Measurements from ENCODE around the gene MYO1G.

Gene MYO1G

DNA sequence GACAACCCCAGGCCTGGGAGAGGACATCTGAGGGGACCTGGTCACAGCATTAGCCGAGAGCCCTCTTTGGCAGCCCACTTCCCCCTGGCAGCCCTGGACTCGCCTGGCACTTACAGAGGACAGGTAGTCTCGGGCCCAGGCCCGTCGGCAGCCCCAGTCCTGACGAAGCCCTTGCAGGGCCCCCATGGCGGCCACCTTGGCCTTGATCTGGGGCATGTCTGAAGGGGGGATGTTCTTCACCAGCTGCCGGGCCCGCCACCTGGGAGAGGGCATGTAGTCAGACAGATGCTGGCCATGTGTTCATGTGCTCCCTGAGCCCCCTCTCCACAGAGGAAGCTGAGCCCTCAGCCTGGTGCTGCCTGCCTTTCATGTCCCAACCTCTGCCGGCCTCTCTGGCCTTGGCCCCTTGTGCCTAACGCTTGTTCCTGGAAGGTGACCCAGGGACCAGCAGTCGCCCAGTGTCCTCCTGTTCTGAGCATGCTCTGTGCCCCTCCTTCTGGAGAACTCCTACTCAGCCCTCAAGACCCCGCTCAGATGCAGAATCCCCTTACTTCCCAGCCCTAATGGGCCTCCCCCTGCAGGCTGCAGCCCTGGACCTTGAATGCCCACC is 13.9 kb downstream of the MYO1G start:
- DNase-seq (ENCODE audit: extremely low read depth, insufficient read length): no peak
- TF ChIP-seq, protein P1, sequence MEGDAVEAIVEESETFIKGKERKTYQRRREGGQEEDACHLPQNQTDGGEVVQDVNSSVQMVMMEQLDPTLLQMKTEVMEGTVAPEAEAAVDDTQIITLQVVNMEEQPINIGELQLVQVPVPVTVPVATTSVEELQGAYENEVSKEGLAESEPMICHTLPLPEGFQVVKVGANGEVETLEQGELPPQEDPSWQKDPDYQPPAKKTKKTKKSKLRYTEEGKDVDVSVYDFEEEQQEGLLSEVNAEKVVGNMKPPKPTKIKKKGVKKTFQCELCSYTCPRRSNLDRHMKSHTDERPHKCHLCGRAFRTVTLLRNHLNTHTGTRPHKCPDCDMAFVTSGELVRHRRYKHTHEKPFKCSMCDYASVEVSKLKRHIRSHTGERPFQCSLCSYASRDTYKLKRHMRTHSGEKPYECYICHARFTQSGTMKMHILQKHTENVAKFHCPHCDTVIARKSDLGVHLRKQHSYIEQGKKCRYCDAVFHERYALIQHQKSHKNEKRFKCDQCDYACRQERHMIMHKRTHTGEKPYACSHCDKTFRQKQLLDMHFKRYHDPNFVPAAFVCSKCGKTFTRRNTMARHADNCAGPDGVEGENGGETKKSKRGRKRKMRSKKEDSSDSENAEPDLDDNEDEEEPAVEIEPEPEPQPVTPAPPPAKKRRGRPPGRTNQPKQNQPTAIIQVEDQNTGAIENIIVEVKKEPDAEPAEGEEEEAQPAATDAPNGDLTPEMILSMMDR (IDR thresholded peaks at IDR 0.05; ENCODE audit: insufficient read depth, low read length, poor library complexity, severe bottlenecking): no peak
- Histone ChIP-seq H3K27me3 (replicated peaks; ENCODE audit: control insufficient read depth, insufficient read depth, low read length) (no peaks in the 10 kb centered on the region), H3K36me3 (ENCODE audit: control insufficient read depth, insufficient read depth, low read length) (peaks cover 56% of the 10 kb centered on the region), H3K4me3 (replicated peaks; ENCODE audit: low read depth, low read length) (no peak overlapping the region)

DNA sequence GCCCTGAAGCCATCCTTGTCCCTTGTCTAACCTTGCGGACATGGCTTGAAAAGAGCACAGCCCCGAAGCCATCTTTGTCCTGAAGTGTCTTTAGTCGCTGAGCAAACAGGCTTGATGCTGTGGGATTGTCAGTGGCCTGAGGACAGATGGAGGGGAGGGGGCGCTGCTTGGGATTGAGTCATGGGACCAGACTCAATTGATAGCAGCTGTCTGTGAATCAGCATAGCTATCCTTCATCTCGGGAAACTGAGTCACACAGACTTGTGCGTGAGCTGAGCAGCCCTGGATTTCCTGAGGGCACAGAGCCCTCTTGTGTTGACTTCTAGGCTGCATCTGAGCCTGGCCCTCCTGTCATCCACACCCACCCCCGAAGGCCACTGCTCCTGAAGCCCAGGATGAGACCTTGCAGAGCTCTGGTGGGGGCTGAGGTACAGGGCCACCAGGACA is 14.4 kb downstream of the MYO1G start:
- no peaks in the 10 kb centered on the region for H3K27me3 ChIP-seq (replicated peaks; ENCODE audit: control insufficient read depth, insufficient read depth, low read length)
- H3K36me3 ChIP-seq (ENCODE audit: control insufficient read depth, insufficient read depth, low read length): peaks cover 51% of the 10 kb centered on the region
- no peak for DNase-seq (ENCODE audit: extremely low read depth, insufficient read length)
- TF ChIP-seq, protein P1 (IDR thresholded peaks at IDR 0.05; ENCODE audit: insufficient read depth, low read length, poor library complexity, severe bottlenecking): peak; percentile 21
- no peak overlapping the region for H3K4me3 ChIP-seq (replicated peaks; ENCODE audit: low read depth, low read length)

DNA sequence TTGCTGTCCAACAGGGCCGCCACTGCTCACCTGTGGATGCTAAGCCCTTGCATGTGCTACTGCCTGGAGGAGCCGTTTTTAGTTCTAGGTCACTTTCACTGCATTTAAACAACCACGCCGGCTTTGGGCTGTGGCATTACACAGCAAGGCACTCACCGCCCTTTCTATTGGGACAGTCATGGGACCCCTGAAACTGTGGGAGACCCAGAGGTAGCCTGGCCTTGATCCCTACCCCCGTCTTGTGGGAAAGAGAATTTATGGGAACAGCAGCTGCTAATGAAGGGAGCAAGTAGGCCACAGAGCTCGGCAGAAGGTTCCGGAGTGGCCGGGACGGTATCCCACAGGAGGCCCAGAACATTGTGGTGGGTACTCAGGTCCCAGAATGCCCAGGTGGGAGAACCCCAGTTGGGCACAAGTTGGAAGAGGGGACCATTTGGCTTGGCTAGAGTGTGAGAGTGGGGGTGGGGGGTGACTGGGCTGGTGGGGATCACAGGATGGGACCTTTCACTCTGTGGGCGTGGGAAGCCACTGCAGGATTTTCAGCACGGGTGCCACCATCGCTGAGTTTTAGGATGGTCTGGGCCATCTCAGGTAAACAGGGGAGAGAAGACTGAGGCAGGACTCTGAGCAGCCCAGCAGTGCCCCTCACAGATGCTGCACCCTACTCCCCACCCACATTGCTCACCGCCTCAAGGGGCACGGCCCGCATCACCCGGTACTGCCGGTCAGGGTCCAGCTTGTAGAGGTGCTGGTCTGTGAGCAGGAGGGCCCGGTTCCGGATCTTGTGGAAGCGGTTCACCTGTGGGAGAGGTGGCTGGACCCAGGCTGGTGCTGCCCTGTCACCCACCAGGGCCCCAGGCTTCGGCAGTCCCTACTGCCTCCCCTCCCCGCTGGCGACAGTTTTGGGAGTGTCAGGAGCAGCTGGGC is 15.2 kb downstream of the MYO1G start:
- Histone ChIP-seq H3K36me3 (ENCODE audit: control insufficient read depth, insufficient read depth, low read length) (peaks cover 48% of the 10 kb centered on the region), H3K4me3 (replicated peaks; ENCODE audit: low read depth, low read length) (no peak overlapping the region), H3K27me3 (replicated peaks; ENCODE audit: control insufficient read depth, insufficient read depth, low read length) (no peaks in the 10 kb centered on the region)
- DNase-seq (ENCODE audit: extremely low read depth, insufficient read length): no peak
- TF ChIP-seq, protein P1 (IDR thresholded peaks at IDR 0.05; ENCODE audit: insufficient read depth, low read length, poor library complexity, severe bottlenecking): no peak

DNA sequence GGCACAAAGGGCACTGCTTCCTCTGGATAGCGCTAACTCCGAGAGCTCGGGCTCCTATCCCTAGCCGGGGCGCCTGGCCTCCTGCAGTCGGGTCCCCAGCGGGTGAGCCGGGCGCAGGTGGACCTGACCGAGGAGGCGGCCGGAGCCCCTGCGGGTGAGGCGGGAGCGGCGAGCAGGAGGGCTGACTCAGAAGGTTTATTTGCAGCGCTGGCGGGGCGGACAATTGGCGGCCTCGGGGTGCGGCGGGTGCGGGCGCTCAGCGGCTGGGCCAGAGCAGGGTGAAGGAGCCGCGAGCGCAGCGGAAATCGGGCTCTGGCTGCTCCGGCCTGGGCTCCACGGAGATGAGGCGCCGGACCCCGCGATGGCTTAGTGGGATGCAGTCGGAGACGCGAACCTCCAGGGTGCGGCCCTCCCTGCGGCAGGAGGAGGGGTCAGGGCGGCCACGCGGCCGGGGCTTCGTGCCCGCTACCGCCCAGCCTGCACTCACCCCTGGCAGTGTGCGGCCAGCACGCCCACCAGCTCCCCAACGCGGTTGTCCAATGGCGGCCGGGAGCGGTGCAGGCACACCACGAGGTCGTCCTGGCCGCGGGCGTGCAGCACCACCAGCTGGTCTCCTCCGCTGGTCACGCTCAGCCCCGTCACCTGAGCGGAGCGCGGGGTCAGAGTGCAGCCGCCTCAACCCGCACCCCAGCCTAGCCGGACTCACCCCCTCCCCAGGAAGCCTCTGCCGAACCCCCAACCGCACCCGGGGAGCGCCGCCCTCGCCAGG is 16.1 kb downstream of the MYO1G start:
- Histone ChIP-seq H3K4me3 (replicated peaks; ENCODE audit: low read depth, low read length) (no peak overlapping the region), H3K36me3 (ENCODE audit: control insufficient read depth, insufficient read depth, low read length) (peaks cover 43% of the 10 kb centered on the region), H3K27me3 (replicated peaks; ENCODE audit: control insufficient read depth, insufficient read depth, low read length) (no peaks in the 10 kb centered on the region)
- TF ChIP-seq, protein P1 (IDR thresholded peaks at IDR 0.05; ENCODE audit: insufficient read depth, low read length, poor library complexity, severe bottlenecking): no peak
- DNase-seq (ENCODE audit: extremely low read depth, insufficient read length): no peak

DNA sequence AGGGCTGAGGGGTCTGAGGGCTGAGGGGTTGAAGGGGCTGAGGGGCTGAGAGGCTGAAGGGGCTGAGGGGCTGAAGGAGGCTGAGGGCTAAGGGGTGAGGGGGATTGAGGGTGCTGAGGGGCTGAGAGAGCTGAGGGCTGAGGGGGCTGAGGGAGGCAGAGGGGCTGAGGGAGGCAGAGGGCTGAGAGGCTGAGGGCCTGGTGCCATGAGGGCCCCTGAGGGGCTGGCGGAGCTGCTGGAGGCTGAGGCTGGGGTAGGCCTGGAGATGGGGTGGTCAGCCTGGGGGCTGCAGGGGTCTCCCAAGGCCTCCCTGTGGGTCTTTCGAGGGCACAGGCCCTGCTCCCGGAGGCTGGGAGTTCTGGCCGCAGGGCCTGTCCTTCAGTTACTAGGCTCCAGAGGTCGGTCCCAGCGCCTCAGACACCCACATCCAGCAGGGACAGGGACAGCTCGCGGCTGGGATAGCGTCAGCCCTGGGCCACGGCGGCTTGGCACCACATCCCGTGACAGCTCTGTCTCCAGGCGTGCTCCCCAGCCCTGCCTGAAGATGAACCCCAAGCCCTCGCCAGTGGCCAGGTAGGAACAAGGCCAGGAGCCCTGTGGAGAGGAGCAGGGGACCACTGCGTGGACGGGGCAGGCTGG is 16.9 kb downstream of the MYO1G start:
- no peak for DNase-seq (ENCODE audit: extremely low read depth, insufficient read length)
- Histone ChIP-seq H3K36me3 (ENCODE audit: control insufficient read depth, insufficient read depth, low read length) (peaks cover 36% of the 10 kb centered on the region), H3K4me3 (replicated peaks; ENCODE audit: low read depth, low read length) (no peak overlapping the region), H3K27me3 (replicated peaks; ENCODE audit: control insufficient read depth, insufficient read depth, low read length) (no peaks in the 10 kb centered on the region)
- TF ChIP-seq, protein P1 (IDR thresholded peaks at IDR 0.05; ENCODE audit: insufficient read depth, low read length, poor library complexity, severe bottlenecking): no peak
